ENCODE data around the gene COX6A2.

Gene COX6A2

DNA sequence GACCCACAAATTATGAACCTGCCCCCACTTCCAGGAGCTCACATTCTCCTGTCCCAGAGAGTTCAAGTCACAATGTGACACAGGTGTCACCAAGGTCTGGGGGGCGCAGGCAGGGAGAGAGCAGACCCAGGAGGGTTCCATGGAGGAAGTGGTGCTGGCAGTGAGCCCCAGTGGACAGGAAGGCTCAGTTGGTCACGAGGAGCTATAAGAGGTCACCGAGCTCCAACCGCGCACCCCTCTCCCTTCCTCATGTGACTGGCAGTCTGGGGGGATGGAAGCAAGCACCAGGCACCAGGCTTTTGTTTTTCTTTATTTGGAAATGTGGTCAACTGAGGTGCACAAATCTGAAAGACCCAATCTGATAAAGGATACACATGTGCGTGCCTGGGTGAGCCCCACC, 32.5 kb downstream of the COX6A2 start:
- Histone ChIP-seq H3K36me3 (ENCODE audit: insufficient read depth, low read length) (no peaks in the 10 kb centered on the region), H3K9me3 (ENCODE audit: control insufficient read depth, insufficient read depth, low read length) (no peaks in the 10 kb centered on the region; the same call in 1 of the 2 replicates), H3K4me1 (ENCODE audit: insufficient read depth, low read length) (peaks cover 5% of the 10 kb centered on the region; the same call in 1 of the 2 replicates), H3K9ac (ENCODE audit: low read depth, low read length) (no peak overlapping the region)

DNA sequence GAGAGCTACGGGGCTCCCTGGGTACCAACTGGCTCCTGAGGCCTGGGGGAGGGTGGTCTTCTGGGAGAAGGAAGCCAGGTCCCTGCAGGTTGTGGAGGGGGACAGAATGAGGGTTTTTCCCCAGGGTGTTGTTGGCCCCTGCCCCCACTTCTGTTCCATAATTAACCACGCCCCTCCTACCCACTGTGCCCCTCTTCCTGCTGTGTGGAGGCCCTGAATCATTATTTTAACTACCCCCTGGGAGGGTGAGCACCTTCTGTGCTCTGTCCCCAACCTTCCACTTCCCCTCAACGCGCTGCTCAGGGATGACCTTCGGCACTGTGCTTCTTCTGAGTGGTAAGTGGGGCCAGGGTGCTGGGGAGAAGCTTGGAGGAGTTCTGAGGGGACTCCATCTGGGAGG, 35.1 kb downstream of the COX6A2 start, which contains the start of gene ITGAD:
ITGAD (plus strand) TSS at position 280 of the 400 bp plus-strand sequence; CDS start at position 306, 26 bp downstream.
- Histone ChIP-seq H3K9ac (ENCODE audit: low read depth, low read length) (no peak within 1 kb of the TSS), H3K4me1 (ENCODE audit: insufficient read depth, low read length) (peaks cover 5% of the 10 kb centered on the region; the same call in 1 of the 2 replicates), H3K36me3 (ENCODE audit: insufficient read depth, low read length) (no peaks in the 10 kb centered on the region), H3K9me3 (ENCODE audit: control insufficient read depth, insufficient read depth, low read length) (no peaks in the 10 kb centered on the region)

DNA sequence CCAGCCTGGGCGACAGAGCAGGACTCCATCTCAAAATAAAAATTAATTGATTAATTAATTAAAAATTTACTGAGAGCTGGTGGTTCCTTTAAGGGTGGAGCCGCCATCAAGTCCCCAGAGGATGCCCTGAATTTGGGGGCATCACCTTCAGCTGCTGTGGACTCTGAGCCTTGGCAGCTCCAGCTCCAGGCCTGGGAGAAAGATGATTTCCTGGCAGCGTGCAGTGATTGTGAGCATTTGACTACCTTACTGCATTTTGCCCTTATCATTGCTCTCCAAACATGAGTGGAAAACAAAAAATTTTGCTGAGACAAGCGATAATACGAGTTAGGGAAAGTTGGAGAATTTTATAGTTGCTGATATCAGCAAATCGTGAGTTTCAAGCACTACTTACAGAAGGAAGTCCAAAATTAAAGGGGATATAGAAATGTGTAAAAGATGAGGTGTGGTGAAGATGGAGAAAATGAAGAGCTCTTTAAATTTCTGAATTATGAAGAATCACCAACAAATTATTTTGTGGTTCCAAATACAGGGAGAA, 37.6 kb downstream of the COX6A2 start:
- peaks cover 4% of the 10 kb centered on the region; the same call in 1 of the 2 replicates for H3K4me1 ChIP-seq (ENCODE audit: insufficient read depth, low read length)
- H3K9me3 ChIP-seq (ENCODE audit: control insufficient read depth, insufficient read depth, low read length), result no peaks in the 10 kb centered on the region
- H3K36me3 ChIP-seq (ENCODE audit: insufficient read depth, low read length), result no peaks in the 10 kb centered on the region
- no peak overlapping the region for H3K9ac ChIP-seq (ENCODE audit: low read depth, low read length)

DNA sequence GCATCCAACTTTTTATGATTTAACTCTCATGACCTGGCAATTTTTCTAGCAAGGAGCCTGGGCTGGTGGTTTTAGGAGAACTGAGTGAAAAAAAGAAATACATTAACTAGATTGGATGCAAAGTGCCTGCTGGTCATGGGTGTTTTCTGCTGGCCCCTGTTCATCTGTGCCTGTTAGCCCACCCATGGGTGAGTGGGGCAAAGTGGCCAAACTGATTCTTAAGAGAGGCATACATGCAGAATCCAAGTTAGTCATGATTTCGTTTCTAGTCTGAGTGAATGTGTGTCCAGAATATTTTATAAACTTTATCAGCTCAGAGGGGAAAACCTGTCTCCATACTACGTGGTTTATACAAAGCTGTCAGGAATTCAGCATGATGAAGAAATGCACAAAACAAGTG, 39.6 kb downstream of the COX6A2 start:
- H3K9ac ChIP-seq (ENCODE audit: low read depth, low read length), result no peak overlapping the region
- H3K4me1 ChIP-seq (ENCODE audit: insufficient read depth, low read length), result peaks cover 6% of the 10 kb centered on the region; the same call in 1 of the 2 replicates
- H3K36me3 ChIP-seq (ENCODE audit: insufficient read depth, low read length), result no peaks in the 10 kb centered on the region
- H3K9me3 ChIP-seq (ENCODE audit: control insufficient read depth, insufficient read depth, low read length), result no peaks in the 10 kb centered on the region

DNA sequence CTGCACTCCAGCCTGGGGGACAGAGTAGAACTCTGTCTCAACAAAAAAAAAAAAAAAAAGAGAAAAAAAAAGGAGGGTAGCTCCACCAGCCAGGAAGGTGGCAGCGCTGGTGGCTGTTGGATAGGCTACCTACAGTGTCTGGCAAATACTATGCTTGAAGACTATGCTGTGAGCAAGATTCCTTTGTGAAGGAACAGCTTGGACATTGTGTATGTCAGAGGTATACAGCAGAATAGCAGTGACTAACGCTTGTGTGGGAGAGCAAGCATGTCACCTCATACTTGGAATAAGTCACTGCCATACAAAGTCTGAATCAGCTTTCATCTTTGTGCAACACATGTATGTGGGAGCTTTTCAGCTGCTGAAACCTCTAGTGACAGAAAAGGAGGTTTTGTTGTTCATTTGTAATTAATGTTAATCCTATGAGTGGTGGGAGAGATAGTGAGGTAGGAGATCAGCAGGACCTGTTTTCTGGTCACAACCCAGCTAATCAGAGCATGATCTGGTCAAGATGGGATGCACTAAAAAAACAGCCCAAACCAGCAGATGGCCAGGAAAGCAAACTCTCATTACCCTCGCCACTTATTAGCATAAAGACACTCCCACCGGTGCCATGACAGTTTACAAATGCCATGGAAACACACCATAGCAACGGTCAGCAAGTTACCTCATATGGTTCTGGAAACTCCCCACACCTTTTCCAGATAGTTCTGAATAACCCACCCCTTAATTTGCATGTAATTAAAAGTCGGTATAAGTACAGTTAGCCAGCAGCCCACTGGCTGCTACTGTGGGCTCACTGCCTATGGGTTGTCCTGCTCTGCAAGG, 41.8 kb downstream of the COX6A2 start:
- no peaks in the 10 kb centered on the region for H3K9me3 ChIP-seq (ENCODE audit: control insufficient read depth, insufficient read depth, low read length)
- H3K36me3 ChIP-seq (ENCODE audit: insufficient read depth, low read length), result no peaks in the 10 kb centered on the region
- no peak overlapping the region for H3K9ac ChIP-seq (ENCODE audit: low read depth, low read length)
- peaks cover 6% of the 10 kb centered on the region; the same call in 1 of the 2 replicates for H3K4me1 ChIP-seq (ENCODE audit: insufficient read depth, low read length)

DNA sequence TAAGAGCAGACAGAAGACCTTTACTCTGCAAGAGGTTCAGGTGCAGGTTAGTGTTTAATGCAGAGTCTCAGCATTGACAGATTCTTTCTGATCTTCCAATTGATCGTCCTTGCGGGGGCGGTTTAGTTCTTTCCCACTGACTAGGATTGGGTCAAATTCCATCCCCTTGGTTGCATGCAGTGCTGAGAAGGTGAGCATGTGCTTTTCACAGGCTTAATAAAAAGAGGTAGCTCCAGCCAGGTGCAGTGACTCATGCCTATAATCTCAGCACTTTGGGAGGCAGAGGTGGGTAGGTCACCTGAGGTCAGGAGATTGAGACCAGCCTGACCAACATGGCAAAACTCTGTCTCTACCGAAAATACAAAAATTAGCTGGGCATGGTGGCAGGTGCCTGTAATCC, 42.5 kb downstream of the COX6A2 start:
- Histone ChIP-seq H3K9ac (ENCODE audit: low read depth, low read length) (no peak overlapping the region), H3K9me3 (ENCODE audit: control insufficient read depth, insufficient read depth, low read length) (no peaks in the 10 kb centered on the region), H3K36me3 (ENCODE audit: insufficient read depth, low read length) (no peaks in the 10 kb centered on the region), H3K4me1 (ENCODE audit: insufficient read depth, low read length) (peaks cover 6% of the 10 kb centered on the region; the same call in 1 of the 2 replicates)

DNA sequence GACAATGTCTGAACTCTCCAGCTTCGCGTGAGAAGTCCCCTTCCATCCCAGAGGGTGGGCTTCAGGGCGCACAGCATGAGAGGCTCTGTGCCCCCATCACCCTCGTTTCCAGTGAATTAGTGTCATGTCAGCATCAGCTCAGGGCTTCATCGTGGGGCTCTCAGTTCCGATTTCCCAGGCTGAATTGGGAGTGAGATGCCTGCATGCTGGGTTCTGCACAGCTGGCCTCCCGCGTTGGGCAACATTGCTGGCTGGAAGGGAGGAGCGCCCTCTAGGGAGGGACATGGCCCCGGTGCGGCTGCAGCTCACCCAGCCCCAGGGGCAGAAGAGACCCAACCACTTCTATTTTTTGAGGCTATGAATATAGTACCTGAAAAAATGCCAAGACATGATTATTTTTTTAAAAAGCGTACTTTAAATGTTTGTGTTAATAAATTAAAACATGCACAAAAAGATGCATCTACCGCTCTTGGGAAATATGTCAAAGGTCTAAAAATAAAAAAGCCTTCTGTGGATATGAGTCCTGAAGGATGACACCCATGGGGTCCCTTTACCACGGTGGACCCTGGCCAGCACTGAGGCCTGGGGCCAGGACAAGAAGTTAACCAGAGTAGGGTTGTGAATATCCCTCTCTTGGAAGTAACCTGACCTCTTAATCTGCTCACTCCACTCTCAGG, 45.5 kb downstream of the COX6A2 start:
- H3K9ac ChIP-seq (ENCODE audit: low read depth, low read length), result no peak overlapping the region
- H3K9me3 ChIP-seq (ENCODE audit: control insufficient read depth, insufficient read depth, low read length), result no peaks in the 10 kb centered on the region
- H3K36me3 ChIP-seq (ENCODE audit: insufficient read depth, low read length), result no peaks in the 10 kb centered on the region
- H3K4me1 ChIP-seq (ENCODE audit: insufficient read depth, low read length), result peaks cover 6% of the 10 kb centered on the region; the same call in 1 of the 2 replicates

DNA sequence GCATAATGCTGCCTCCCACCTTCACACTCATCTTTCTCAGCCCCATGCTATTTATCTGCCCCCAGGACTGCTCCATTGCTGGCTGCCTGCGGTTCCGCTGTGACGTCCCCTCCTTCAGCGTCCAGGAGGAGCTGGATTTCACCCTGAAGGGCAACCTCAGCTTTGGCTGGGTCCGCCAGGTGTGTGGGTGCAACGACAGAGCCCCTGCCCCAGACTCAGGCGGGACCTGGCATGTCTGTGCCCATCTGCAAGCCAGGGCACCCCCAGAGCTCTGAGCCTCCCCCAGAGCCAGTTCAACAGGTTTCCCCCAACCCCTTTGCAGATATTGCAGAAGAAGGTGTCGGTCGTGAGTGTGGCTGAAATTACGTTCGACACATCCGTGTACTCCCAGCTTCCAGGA, 48.0 kb downstream of the COX6A2 start:
- Histone ChIP-seq H3K4me1 (ENCODE audit: insufficient read depth, low read length) (peaks cover 2% of the 10 kb centered on the region; the same call in 1 of the 2 replicates), H3K9me3 (ENCODE audit: control insufficient read depth, insufficient read depth, low read length) (no peaks in the 10 kb centered on the region), H3K36me3 (ENCODE audit: insufficient read depth, low read length) (no peaks in the 10 kb centered on the region), H3K9ac (ENCODE audit: low read depth, low read length) (no peak overlapping the region)
